H54 (cell line): ENCODE measurements around the gene CPM.
A peak's percentile ranks its signal among the peaks of the same experiment; 100 is the strongest.
"Not testable (repeated sequence)": the region's sequence is repeated elsewhere in the genome, so short reads cannot be mapped to it uniquely, and the experiment has no call there.

Experiments
- DNase-seq: peaks from one replicate; pipeline ENCODE4 v3.0.0; 2011; ENCODE audit warnings: low spot score, mixed read lengths; ENCODE audit not compliant: insufficient read length
- FAIRE-seq: peaks from 3 replicates; lab custom pipeline; 2011; peaks lifted over from hg19 to GRCh38; lab: Jason Lieb, UNC
- POLR2A ChIP-seq: IDR thresholded peaks from 2 replicates; pipeline ENCODE4 v1.6.1; 2011; ENCODE audit warnings: low read depth, mild to moderate bottlenecking, low read length

Gene CPM

DNA sequence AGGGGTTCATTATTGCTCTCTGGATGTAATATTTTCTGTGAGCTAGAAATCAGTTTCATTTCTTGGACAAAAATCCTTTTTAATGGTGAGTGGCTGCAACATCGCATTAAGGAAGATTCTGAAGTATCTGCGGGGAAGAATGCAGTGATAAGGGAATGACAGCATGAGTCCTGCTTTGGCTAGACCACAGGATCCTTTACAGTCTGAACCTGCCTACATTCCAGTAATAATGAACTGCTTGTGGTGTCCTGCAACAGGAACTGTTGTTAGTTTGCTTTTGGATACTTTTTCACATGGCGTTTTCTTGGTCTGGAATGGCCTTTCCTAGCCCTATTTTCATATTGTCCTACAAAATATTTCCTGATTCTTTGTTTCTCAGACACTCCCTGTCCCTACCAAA, 109.3 kb downstream of the CPM start:
- DNase-seq (no peak), FAIRE-seq (peak; percentile 79)
- no peak for TF ChIP-seq POLR2A

DNA sequence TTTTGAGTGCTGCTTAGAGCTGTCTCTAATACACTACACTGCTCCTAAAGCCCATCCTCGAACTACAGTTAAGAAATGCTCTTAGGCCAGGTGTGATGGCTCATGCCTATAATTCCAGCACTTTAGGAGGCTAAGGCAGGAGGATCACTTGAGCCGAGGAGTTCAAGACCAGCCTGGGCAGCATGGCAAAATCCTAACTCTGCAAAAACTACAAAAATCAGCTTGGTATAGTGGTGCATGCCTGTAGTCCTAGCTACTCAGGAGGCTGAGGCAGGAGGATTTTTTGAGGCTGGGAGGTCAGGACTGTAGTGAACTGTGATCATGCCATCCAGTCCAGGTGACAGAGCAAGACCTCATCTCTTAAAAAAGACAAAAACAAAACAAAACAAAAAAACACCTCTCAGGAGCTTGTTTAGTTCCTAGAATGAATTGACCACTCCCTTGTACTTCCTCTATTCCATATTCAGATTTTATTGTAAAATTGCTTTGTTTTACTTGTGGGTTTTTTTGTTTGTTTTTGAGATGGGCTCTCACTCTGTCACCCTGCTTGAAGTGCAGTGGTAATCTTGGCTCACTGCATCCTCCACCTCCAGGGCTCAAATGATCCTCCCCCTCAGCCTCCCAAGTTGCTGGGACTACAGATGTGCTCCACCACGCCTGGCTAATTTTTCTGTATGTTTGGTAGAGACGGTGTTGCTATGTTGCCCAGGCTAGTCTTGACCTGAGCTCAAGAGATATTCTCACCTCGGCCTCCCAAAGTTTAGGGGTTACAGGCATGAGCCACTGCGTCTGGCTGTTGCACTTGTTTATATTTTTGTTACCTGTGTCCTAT, 111.4 kb downstream of the CPM start:
- no peak for TF ChIP-seq POLR2A
- FAIRE-seq, result no peak
- DNase-seq, result no peak

DNA sequence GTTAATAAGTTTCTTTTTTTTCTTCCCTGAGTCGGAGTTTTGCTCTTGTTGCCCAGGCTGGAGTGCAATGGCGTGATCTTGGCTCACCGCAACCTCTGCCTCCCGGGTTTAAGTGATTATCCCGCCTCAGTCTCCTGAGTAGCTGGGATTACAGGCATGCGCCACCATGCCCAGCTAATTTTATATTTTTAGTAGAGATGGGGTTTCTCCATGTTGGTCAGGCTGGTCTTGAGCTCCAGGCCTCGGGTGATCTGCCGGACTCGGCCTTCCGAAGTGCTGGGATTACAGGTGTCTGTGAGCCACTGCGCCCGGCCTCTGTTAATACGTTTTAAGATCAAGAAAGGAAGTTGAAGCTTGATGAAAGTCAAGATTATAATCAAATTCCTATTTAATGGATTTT, 113.5 kb downstream of the CPM start:
- not testable (repeated sequence) for FAIRE-seq, DNase-seq

DNA sequence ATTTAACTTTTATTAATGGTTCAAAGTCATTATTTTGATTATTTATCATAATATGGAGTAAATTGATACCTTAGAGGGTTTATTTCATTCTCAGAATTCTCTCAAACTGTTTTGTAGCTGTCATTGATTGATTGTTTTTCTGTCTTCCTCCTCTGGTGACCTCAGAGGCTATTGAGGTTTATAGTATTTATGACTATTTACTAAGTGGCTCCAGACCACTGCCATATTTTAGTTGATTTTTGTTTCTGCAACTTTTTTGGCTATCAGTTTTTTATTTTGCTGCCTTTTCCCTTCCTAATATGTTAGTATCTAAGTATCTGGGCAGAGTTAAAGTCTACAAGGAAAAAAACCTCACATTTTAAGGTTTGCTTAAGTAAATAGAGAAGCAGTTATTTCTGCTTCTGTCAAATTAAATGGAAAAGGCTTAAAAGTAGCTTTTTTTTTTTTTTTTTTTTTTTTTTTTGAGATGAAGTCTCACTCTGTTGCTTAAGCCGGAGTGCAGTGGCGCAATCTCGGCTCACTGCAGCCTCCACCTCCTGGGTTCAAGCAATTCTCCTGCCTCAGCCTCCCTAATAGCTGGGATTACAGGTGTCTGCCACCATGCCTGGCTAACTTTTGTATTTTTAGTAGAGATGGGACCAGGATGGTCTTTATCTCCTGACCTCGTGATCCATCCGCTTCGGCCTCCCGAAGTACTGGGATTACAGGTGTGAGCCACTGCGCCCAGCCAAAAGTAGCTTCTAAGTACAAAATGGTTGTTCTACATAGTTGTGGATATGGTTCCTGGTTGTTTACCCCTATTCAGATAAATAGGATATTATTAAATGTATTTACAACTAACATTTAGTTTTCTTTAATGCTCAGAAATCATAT, 116.8 kb downstream of the CPM start:
- TF ChIP-seq POLR2A, result no peak
- DNase-seq, result no peak
- FAIRE-seq, result no peak

DNA sequence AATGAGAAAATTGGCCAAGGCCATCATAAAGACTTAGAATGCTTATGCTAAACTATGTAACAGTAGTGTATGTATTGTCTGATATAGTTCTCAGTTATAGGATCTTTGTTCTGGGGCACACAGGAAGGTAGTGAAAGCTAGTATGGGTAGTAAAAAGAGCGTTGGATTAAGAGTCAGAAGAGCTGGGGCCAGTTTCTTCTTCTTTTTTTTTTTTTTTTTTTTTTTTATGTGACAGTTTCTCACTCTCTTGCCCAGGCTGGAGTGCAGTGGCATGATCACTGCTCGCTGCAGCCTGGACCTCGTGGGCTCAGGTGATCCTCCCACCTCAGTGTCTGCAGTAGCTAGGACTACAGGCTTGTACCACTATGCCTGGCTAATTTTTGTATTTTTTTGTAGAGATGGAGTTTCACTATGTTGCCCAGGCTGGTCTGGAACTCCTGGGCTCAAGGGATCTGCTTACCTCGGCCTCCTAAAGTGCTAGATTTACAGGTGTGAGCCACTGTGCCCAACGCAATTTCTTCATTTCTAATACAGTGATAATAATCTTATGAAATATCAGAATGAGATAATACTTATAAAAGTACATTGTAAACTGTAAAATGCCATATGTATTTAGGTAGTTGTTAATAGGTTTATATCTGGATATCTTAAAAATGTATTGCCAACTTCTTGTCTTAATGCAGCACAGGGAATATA, 117.6 kb downstream of the CPM start:
- no peak for TF ChIP-seq POLR2A
- no peak for FAIRE-seq

DNA sequence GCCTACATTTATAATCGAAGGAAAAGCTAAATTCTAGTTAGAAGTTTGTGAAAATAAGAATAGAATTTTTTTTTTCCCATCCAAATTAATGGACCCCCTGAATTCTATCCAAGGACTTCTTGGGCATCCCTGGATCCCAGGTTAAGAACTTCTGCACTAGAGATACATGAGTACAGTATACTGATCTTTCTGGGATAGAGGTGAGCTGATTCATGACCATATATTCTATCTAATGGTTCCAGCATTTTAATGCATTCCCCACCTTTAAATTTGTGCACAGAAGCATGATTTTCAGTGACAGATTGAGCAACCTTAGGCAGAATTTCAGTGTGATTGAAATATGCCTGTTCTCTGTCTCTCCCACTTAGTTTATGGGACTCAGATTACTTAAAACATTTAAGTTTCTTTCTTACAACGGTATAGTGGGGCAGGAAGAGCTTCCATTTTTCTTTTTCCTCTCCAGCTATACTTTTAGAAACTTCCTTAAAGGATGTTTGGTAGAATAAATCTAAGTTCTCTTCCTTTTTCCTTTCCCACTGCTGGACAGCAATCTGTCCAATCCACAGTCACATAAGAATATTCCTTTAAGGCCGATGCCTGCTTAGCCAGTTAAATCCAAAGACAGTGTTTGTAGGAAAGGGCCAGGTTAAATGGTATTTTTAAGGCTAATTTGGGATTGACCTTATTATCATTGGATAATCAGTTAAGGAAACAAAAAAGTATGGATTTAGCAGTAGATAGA, 118.3 kb downstream of the CPM start:
- FAIRE-seq, result peak; percentile 48
- no peak for DNase-seq
- TF ChIP-seq POLR2A, result no peak

More for the DNA sequence above, 117.6 kb downstream of the CPM start:
- DNase-seq, result no peak

DNA sequence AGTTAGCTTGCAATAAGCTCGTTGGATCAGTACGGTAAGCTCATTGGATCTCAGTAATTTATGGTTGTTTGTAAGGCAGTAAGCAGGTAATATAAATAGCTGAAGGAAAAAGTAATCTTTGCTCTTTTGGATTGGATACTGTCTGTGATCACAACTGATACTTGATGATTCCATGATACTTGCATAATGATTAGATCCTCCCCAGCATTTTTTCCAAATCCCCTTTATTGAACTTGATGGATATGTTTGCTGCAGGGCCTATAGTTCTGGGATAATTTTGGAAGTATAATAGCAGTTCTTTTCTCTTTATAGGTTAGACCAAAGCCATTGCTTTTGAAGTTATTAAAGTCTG, 119.8 kb downstream of the CPM start:
- FAIRE-seq, result peak; percentile 38
- DNase-seq, result no peak
- no peak for TF ChIP-seq POLR2A

DNA sequence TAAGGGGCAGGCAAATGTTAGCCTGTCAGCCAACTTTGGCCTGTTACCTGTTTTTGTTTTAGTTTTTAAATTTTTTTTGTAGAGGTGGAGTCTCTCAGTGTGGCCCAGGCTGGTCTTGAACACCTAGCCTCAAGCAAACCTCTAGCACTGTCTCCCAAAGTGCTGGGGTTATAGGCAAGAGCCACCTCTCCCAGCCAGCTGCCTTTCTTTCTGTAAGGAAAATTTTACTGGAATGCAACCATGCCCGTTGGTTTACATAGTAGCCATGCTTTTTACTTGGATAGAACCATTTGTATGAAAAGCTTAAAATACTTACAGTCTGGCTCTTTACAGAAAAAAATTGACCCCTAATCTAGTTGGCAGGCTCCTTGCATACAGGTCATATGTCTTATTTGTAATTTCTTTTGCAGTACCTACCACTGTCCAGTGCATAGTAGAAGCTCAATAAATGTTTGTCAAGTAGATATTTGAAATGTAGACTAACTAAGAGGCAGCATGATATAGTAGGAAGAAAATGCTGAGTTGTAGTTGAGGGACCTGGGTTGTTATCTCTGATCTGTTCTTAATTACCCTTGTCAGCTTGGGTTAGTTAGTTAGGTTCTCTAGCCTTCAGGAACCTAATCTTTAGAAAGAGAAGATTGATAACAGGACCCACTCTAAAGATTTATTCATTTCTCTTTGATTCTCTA, 120.3 kb downstream of the CPM start:
- FAIRE-seq (peak; percentile 48), DNase-seq (no peak)
- no peak for TF ChIP-seq POLR2A

DNA sequence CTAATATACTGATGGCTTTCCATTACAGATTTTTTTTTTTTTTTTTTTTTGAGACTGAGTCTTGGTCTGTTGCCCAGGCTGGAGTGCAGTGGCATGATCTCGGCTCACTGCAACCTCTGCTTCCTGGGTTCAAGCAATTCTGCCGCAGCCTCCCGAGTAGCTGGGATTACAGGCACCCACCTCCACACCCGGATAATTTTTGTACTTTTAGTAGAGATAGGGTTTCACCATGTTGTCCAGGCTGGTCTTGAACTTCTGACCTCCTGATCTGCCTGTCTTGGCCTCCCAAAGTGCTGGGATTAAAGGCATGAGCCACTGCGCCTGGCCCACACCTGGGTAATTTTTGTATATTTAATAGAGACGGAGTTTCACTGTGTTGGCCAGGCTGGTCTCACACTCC, 121.4 kb downstream of the CPM start:
- not testable (repeated sequence) for DNase-seq, FAIRE-seq

DNA sequence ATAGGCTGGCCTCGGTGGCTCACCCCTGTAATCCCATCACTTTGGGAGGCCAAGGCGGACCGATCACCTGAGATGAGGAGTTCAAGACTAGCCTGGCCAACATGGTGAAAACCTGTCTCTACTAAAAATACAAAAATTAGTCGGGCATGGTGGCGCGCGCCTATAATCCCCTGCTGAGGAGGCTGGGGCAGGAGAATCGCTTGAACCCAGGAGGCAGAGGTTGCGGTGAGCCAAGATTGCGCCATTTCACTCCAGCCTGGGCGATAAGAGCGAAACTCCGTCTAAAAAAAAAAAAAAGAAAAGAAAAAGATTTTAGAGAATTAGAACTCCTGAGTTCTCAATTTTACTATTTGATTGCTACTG, 123.0 kb downstream of the CPM start:
- not testable (repeated sequence) for FAIRE-seq, DNase-seq

DNA sequence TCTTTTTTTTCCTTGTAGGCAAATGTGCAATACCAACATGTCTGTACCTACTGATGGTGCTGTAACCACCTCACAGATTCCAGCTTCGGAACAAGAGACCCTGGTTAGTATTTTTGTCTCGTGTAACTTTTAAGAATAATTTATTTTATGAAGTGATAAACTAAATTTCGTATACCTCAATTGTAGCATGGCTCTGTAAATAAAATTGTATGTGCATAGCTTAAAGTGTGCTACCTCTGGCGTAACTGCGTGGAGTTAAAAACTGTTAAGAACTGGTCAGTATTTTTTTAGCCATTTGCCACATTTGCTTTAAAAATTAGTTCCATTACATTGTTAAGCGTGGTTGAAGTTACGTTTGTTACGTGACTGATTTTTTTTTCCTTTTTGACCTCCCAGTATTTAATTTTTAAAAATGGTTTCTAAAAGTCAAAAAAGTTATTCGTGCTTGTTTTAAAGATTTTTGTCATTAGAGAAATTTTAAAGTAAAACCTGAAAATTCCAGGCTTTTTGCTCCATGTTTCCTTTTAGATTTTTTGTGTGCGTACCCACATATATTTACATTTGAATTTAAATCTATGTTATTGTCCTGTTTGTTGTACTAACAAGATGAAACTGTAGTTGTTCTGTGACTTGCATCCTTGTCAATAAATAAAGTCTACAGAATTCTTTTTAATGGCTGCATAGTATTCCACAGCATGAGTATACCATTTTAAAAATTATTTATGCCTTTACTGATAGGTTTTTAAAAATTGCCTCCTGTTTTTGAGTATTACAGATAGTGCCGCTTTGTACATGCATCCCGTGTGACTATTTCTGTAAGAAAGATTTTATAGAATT, 123.6 kb downstream of the CPM start:
- no peak for FAIRE-seq
- TF ChIP-seq POLR2A, result no peak
- DNase-seq, result no peak

DNA sequence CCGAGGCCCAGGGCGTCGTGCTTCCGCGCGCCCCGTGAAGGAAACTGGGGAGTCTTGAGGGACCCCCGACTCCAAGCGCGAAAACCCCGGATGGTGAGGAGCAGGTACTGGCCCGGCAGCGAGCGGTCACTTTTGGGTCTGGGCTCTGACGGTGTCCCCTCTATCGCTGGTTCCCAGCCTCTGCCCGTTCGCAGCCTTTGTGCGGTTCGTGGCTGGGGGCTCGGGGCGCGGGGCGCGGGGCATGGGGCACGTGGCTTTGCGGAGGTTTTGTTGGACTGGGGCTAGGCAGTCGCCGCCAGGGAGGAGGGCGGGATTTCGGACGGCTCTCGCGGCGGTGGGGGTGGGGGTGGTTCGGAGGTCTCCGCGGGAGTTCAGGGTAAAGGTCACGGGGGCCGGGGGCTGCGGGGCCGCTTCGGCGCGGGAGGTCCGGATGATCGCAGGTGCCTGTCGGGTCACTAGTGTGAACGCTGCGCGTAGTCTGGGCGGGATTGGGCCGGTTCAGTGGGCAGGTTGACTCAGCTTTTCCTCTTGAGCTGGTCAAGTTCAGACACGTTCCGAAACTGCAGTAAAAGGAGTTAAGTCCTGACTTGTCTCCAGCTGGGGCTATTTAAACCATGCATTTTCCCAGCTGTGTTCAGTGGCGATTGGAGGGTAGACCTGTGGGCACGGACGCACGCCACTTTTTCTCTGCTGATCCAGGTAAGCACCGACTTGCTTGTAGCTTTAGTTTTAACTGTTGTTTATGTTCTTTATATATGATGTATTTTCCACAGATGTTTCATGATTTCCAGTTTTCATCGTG, 124.4 kb downstream of the CPM start:
- peak; percentile 47; the same call in 1 of the 2 replicates for TF ChIP-seq POLR2A
- FAIRE-seq, result peak; percentile 82
- DNase-seq, result peak; percentile 69
